Measurements from ENCODE around the gene ANKS1A. TPM values are rescaled to one million over a fixed set of nuclear protein-coding genes. Genes with fewer than 3 reads are reported as not detected.

Gene ANKS1A
- total and polyA plus RNA-seq, 2 experiments from 2014 or later = 12.1 to 31.9 TPM

- Mint-ChIP-seq H3K9me3 (no peaks in the 10 kb centered on the region), H3K4me3 (no peak overlapping the region), H3K27ac (no peak overlapping the region), H3K4me1 (peaks cover 54% of the 10 kb centered on the region), H3K36me3 (ENCODE audit: low read depth) (peaks cover 6% of the 10 kb centered on the region; the same call in 1 of the 3 replicates), H3K27me3 (ENCODE audit: insufficient read depth, low read depth, poor library complexity) (no peaks in the 10 kb centered on the region)
- DNase-seq (ENCODE audit: low spot score) (no peak), ATAC-seq (no peak)
- peaks cover 14% of the 10 kb centered on the region for H3K4me1 ChIP-seq (ENCODE audit: insufficient read depth)
- H3K4me3 ChIP-seq = no peak overlapping the region
- H3F3A ChIP-seq (replicated peaks; ENCODE audit: low read depth) = no peaks in the 10 kb centered on the region; the same call in 1 of the 2 replicates
- no peak overlapping the region for H3K4me2 ChIP-seq
- no peaks in the 10 kb centered on the region for H4K20me1 ChIP-seq (replicated peaks; ENCODE audit: insufficient read depth)
- H3K27me3 ChIP-seq (ENCODE audit: insufficient read depth) = no peaks in the 10 kb centered on the region
- H3K9me2 ChIP-seq (ENCODE audit: insufficient read depth) = no peaks in the 10 kb centered on the region; the same call in 1 of the 2 replicates
- H3K27ac ChIP-seq (ENCODE audit: low read depth) = no peak overlapping the region
- no peaks in the 10 kb centered on the region for H3K36me3 ChIP-seq (ENCODE audit: insufficient read depth)
- no peaks in the 10 kb centered on the region for H3K79me2 ChIP-seq (replicated peaks; ENCODE audit: insufficient read depth)
- H2AFZ ChIP-seq = no peak overlapping the region
- TF ChIP-seq STAT1 (IDR thresholded peaks at IDR 0.05; ENCODE audit: unreplicated experiment) (no peak), JUNB (IDR thresholded peaks at IDR 0.05; ENCODE audit: unreplicated experiment) (no peak), EZH2phosphoT487 (IDR thresholded peaks at IDR 0.05; ENCODE audit: unreplicated experiment) (no peak)
- TF ChIP-seq, protein P1, sequence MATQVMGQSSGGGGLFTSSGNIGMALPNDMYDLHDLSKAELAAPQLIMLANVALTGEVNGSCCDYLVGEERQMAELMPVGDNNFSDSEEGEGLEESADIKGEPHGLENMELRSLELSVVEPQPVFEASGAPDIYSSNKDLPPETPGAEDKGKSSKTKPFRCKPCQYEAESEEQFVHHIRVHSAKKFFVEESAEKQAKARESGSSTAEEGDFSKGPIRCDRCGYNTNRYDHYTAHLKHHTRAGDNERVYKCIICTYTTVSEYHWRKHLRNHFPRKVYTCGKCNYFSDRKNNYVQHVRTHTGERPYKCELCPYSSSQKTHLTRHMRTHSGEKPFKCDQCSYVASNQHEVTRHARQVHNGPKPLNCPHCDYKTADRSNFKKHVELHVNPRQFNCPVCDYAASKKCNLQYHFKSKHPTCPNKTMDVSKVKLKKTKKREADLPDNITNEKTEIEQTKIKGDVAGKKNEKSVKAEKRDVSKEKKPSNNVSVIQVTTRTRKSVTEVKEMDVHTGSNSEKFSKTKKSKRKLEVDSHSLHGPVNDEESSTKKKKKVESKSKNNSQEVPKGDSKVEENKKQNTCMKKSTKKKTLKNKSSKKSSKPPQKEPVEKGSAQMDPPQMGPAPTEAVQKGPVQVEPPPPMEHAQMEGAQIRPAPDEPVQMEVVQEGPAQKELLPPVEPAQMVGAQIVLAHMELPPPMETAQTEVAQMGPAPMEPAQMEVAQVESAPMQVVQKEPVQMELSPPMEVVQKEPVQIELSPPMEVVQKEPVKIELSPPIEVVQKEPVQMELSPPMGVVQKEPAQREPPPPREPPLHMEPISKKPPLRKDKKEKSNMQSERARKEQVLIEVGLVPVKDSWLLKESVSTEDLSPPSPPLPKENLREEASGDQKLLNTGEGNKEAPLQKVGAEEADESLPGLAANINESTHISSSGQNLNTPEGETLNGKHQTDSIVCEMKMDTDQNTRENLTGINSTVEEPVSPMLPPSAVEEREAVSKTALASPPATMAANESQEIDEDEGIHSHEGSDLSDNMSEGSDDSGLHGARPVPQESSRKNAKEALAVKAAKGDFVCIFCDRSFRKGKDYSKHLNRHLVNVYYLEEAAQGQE (IDR thresholded peaks at IDR 0.05; ENCODE audit: unreplicated experiment) = no peak
- TF ChIP-seq, protein P2, sequence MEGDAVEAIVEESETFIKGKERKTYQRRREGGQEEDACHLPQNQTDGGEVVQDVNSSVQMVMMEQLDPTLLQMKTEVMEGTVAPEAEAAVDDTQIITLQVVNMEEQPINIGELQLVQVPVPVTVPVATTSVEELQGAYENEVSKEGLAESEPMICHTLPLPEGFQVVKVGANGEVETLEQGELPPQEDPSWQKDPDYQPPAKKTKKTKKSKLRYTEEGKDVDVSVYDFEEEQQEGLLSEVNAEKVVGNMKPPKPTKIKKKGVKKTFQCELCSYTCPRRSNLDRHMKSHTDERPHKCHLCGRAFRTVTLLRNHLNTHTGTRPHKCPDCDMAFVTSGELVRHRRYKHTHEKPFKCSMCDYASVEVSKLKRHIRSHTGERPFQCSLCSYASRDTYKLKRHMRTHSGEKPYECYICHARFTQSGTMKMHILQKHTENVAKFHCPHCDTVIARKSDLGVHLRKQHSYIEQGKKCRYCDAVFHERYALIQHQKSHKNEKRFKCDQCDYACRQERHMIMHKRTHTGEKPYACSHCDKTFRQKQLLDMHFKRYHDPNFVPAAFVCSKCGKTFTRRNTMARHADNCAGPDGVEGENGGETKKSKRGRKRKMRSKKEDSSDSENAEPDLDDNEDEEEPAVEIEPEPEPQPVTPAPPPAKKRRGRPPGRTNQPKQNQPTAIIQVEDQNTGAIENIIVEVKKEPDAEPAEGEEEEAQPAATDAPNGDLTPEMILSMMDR (conservative IDR thresholded peaks at IDR 0.05; ENCODE audit: low read depth in 2 of 2) = no peak
These were observed 204.0 kb downstream of the ANKS1A start for GRCh38 chr6:35093118-35093445.

- H4K20me1 ChIP-seq (replicated peaks; ENCODE audit: insufficient read depth) = no peaks in the 10 kb centered on the region
- Mint-ChIP-seq H3K36me3 (ENCODE audit: low read depth) (peaks cover under 1% of the 10 kb centered on the region; the same call in 1 of the 3 replicates), H3K9me3 (no peaks in the 10 kb centered on the region), H3K4me1 (peaks cover 54% of the 10 kb centered on the region), H3K27me3 (ENCODE audit: insufficient read depth, low read depth, poor library complexity) (no peaks in the 10 kb centered on the region), H3K4me3 (no peak overlapping the region), H3K27ac (no peak overlapping the region)
- H2AFZ ChIP-seq = no peak overlapping the region
- peaks cover 14% of the 10 kb centered on the region for H3K4me1 ChIP-seq (ENCODE audit: insufficient read depth)
- H3K4me2 ChIP-seq = no peak overlapping the region
- peak overlapping the region; percentile 39; the same call in 1 of the 2 replicates for H3K27ac ChIP-seq (ENCODE audit: low read depth)
- no peak overlapping the region for H3K4me3 ChIP-seq
- H3K27me3 ChIP-seq (ENCODE audit: insufficient read depth) = no peaks in the 10 kb centered on the region
- no peak; the same call in 2 of the 3 replicates for ATAC-seq
- H3K79me2 ChIP-seq (replicated peaks; ENCODE audit: insufficient read depth) = no peaks in the 10 kb centered on the region
- no peak for DNase-seq (ENCODE audit: low spot score)
- H3F3A ChIP-seq (replicated peaks; ENCODE audit: low read depth) = no peaks in the 10 kb centered on the region; the same call in 1 of the 2 replicates
- no peaks in the 10 kb centered on the region; the same call in 1 of the 2 replicates for H3K9me2 ChIP-seq (ENCODE audit: insufficient read depth)
- TF ChIP-seq, protein P3, sequence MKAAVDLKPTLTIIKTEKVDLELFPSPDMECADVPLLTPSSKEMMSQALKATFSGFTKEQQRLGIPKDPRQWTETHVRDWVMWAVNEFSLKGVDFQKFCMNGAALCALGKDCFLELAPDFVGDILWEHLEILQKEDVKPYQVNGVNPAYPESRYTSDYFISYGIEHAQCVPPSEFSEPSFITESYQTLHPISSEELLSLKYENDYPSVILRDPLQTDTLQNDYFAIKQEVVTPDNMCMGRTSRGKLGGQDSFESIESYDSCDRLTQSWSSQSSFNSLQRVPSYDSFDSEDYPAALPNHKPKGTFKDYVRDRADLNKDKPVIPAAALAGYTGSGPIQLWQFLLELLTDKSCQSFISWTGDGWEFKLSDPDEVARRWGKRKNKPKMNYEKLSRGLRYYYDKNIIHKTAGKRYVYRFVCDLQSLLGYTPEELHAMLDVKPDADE (IDR thresholded peaks at IDR 0.05) = no peak
- TF ChIP-seq POLR2AphosphoS5 (IDR thresholded peaks at IDR 0.05; ENCODE audit: low read depth) = no peak
- H3K36me3 ChIP-seq (ENCODE audit: insufficient read depth) = no peaks in the 10 kb centered on the region
These were observed 204.7 kb downstream of the ANKS1A start for GRCh38 chr6:35093783-35094182.

All from GM23338 (cell line).